HG03432 (cell line): ENCODE data around the gene MAP3K2.

ENCODE experiments used
- ATAC-seq: cut with Tn5 transposase; IDR thresholded peaks from one replicate; pipeline ENCODE4 v1.9.1; 2021; ENCODE audit warnings: mild to moderate bottlenecking, moderate library complexity; ENCODE audit not compliant: unreplicated experiment

MAP3K2 gene

GRCh38 chr2:127387655-127388422, at the start of gene MAP3K2:
Gene MAP3K2, minus strand, starts transcription at chr2:127387975. Its CDS starts 44,846 bp downstream, at chr2:127343129.
- peak; percentile 83 for ATAC-seq

GRCh38 chr2:127437056-127437455, 49.3 kb upstream of the MAP3K2 start:
- ATAC-seq = no peak

- no peak for ATAC-seq
These were observed 46.7 kb upstream of the MAP3K2 start for GRCh38 chr2:127434515-127434914.

- no peak for ATAC-seq
These were observed 43.7 kb upstream of the MAP3K2 start for GRCh38 chr2:127431408-127432023.

- no peak for ATAC-seq
These were observed 42.2 kb upstream of the MAP3K2 start for GRCh38 chr2:127429844-127430425.

GRCh38 chr2:127429291-127429690, 41.5 kb upstream of the MAP3K2 start:
- no peak for ATAC-seq

- no peak for ATAC-seq
These were observed 41.0 kb upstream of the MAP3K2 start for GRCh38 chr2:127428815-127429109.

GRCh38 chr2:127428057-127428814, 40.5 kb upstream of the MAP3K2 start:
- no peak for ATAC-seq

- ATAC-seq = no peak
These were observed 39.7 kb upstream of the MAP3K2 start for GRCh38 chr2:127427376-127428056.

- no peak for ATAC-seq
These were observed 39.0 kb upstream of the MAP3K2 start for GRCh38 chr2:127426501-127427354.

GRCh38 chr2:127425540-127426490, 38.0 kb upstream of the MAP3K2 start:
- ATAC-seq = no peak

- no peak for ATAC-seq
These were observed 37.1 kb upstream of the MAP3K2 start for GRCh38 chr2:127424598-127425520.

- ATAC-seq = no peak
These were observed 36.1 kb upstream of the MAP3K2 start for GRCh38 chr2:127423880-127424279.

- ATAC-seq = no peak
These were observed 35.7 kb upstream of the MAP3K2 start for GRCh38 chr2:127423478-127423843.

- ATAC-seq = no peak
These were observed 35.0 kb upstream of the MAP3K2 start for GRCh38 chr2:127422559-127423477.

- ATAC-seq = no peak
These were observed 34.2 kb upstream of the MAP3K2 start for GRCh38 chr2:127421871-127422558.
